ENCODE data around the gene WNK1.
"Not testable (repeated sequence)": the region's sequence is repeated elsewhere in the genome, so short reads cannot be mapped to it uniquely, and the experiment has no call there.

Gene WNK1

GRCh38 chr12:749751-750270 lies 2.6 kb upstream of the WNK1 start:
- DNase-seq (ENCODE audit: low read depth in 3 of 3), result no peak

- DNase-seq (ENCODE audit: low read depth in 3 of 3), result no peak
These were observed 1.8 kb upstream of the WNK1 start for GRCh38 chr12:750366-751191.

GRCh38 chr12:751192-751998 lies 984 bp upstream of the WNK1 start:
- DNase-seq (ENCODE audit: low read depth in 3 of 3), result peak; percentile 80 to 83 (median 81)

GRCh38 chr12:752695-753610 lies 574 bp downstream of the WNK1 start:
- DNase-seq (ENCODE audit: low read depth in 3 of 3), result peak in 1 of 3 donors; percentile 21

- DNase-seq (ENCODE audit: low read depth in 3 of 3), result peak; percentile 23 to 38 (median 24)
These were observed 1.5 kb downstream of the WNK1 start for GRCh38 chr12:753611-754472.

GRCh38 chr12:754473-754820 lies 2.1 kb downstream of the WNK1 start:
- no peak for DNase-seq (ENCODE audit: low read depth in 3 of 3)

- no peak for DNase-seq (ENCODE audit: low read depth in 3 of 3)
These were observed 2.6 kb downstream of the WNK1 start for GRCh38 chr12:754851-755562.

- no peak for DNase-seq (ENCODE audit: low read depth in 3 of 3)
These were observed 7.2 kb downstream of the WNK1 start for GRCh38 chr12:759628-760027.

GRCh38 chr12:761256-761655 lies 8.9 kb downstream of the WNK1 start:
- no peak for DNase-seq (ENCODE audit: low read depth in 3 of 3)

- DNase-seq (ENCODE audit: low read depth in 3 of 3), result no peak
These were observed 13.5 kb downstream of the WNK1 start for GRCh38 chr12:765840-766239.

GRCh38 chr12:768434-768833 lies 16.1 kb downstream of the WNK1 start:
- no peak for DNase-seq (ENCODE audit: low read depth in 3 of 3)

GRCh38 chr12:770479-770878 lies 18.1 kb downstream of the WNK1 start:
- no peak for DNase-seq (ENCODE audit: low read depth in 3 of 3)

- no peak for DNase-seq (ENCODE audit: low read depth in 3 of 3)
These were observed 19.8 kb downstream of the WNK1 start for GRCh38 chr12:772056-772697.

- DNase-seq (ENCODE audit: low read depth in 3 of 3), result no peak
These were observed 21.8 kb downstream of the WNK1 start for GRCh38 chr12:774051-774614.

- DNase-seq (ENCODE audit: low read depth in 3 of 3), result not testable (repeated sequence)
These were observed 23.8 kb downstream of the WNK1 start for GRCh38 chr12:775973-776771.

- not testable (repeated sequence) for DNase-seq (ENCODE audit: low read depth in 3 of 3)
These were observed 24.5 kb downstream of the WNK1 start for GRCh38 chr12:776772-777373.

- DNase-seq (ENCODE audit: low read depth in 3 of 3), result no peak
These were observed 25.2 kb downstream of the WNK1 start for GRCh38 chr12:777550-778047.

GRCh38 chr12:778615-779014 lies 26.2 kb downstream of the WNK1 start:
- no peak for DNase-seq (ENCODE audit: low read depth in 3 of 3)
